GM23338 (cell line): ENCODE measurements around the gene PARL. TPM values are rescaled to one million over a fixed set of nuclear protein-coding genes. Genes with fewer than 3 reads are reported as not detected.
A peak's percentile ranks its signal among the peaks of the same experiment; 100 is the strongest.

Experiments
- ATAC-seq: fragments of 200-7000 bp; cut with Tn5 transposase; 3 replicates; pipeline ENCODE4 v1.9.1; 2020
- DNase-seq: peaks from one replicate; pipeline ENCODE4 v3.0.0-alpha.2; 2015; ENCODE audit warnings: low spot score
- H2AFZ ChIP-seq: fragments of 200-600 bp; sonication (generic); 2 replicates; pipeline ENCODE4 v1.8.0; 2016; ENCODE audit warnings: antibody characterized with exemption, mild to moderate bottlenecking, moderate library complexity
- H3F3A ChIP-seq: fragments of 200-600 bp; sonication (generic); replicated peaks from 2 replicates; pipeline ENCODE4 v1.8.0; 2017; ENCODE audit warnings: antibody characterized with exemption, mixed run types, low read depth
- H3K27ac ChIP-seq: fragments of 200-600 bp; sonication (generic); 2 replicates; pipeline ENCODE4 v1.6.1; 2016; ENCODE audit warnings: low read depth
- H3K27me3 ChIP-seq: fragments of 200-600 bp; sonication (generic); 2 replicates; pipeline ENCODE4 v1.8.0; 2016; ENCODE audit warnings: mild to moderate bottlenecking, mixed run types, moderate library complexity; ENCODE audit not compliant: insufficient read depth
- H3K36me3 ChIP-seq: fragments of 200-600 bp; sonication (generic); 2 replicates; pipeline ENCODE4 v1.8.0; 2016; ENCODE audit warnings: mild to moderate bottlenecking; ENCODE audit not compliant: insufficient read depth
- H3K4me1 ChIP-seq: fragments of 200-600 bp; sonication (generic); 2 replicates; pipeline ENCODE4 v1.8.0; 2016; ENCODE audit warnings: mild to moderate bottlenecking, moderate library complexity; ENCODE audit not compliant: insufficient read depth
- H3K4me2 ChIP-seq: fragments of 200-600 bp; sonication (generic); 2 replicates; pipeline ENCODE4 v1.7.1; 2017; ENCODE audit warnings: mixed run types
- H3K4me3 ChIP-seq: fragments of 200-600 bp; sonication (generic); 2 replicates; pipeline ENCODE4 v1.6.1; 2016; ENCODE audit warnings: mixed run types
- H3K79me2 ChIP-seq: fragments of 200-600 bp; sonication (generic); replicated peaks from 2 replicates; pipeline ENCODE4 v1.8.0; 2017; ENCODE audit warnings: mild to moderate bottlenecking; ENCODE audit not compliant: insufficient read depth
- H3K9me2 ChIP-seq: fragments of 200-600 bp; sonication (generic); 2 replicates; pipeline ENCODE4 v1.8.0; 2017; ENCODE audit not compliant: insufficient read depth
- H4K20me1 ChIP-seq: fragments of 200-600 bp; sonication (generic); replicated peaks from 2 replicates; pipeline ENCODE4 v1.8.0; 2017; ENCODE audit warnings: mild to moderate bottlenecking; ENCODE audit not compliant: insufficient read depth
- H3K27ac Mint-ChIP-seq: 2 replicates; pipeline ENCODE4 v1.8.0; 2020; ENCODE audit warnings: inconsistent platforms, mild to moderate bottlenecking, moderate library complexity, mixed read lengths
- H3K27me3 Mint-ChIP-seq: 3 replicates; pipeline ENCODE4 v1.8.0; 2022; ENCODE audit warnings: low read depth, mild to moderate bottlenecking, moderate library complexity, mixed read lengths, inconsistent platforms; ENCODE audit not compliant: insufficient read depth, poor library complexity
- H3K36me3 Mint-ChIP-seq: 3 replicates; pipeline ENCODE4 v1.8.0; 2021; ENCODE audit warnings: low read depth, mild to moderate bottlenecking, inconsistent platforms, moderate library complexity, mixed read lengths
- H3K4me1 Mint-ChIP-seq: 3 replicates; pipeline ENCODE4 v1.8.0; 2020; ENCODE audit warnings: mild to moderate bottlenecking, inconsistent platforms, mixed read lengths
- H3K4me3 Mint-ChIP-seq: 3 replicates; pipeline ENCODE4 v1.8.0; 2021; ENCODE audit warnings: moderate library complexity, mild to moderate bottlenecking, inconsistent platforms, mixed read lengths
- H3K9me3 Mint-ChIP-seq: 3 replicates; pipeline ENCODE4 v1.8.0; 2020; ENCODE audit warnings: moderate library complexity, mild to moderate bottlenecking, inconsistent platforms, mixed read lengths
- CREB1 ChIP-seq: fragments of 250-450 bp; sonication (Bioruptor Pico); IDR thresholded peaks from 2 replicates; pipeline ENCODE4 v1.5.0; 2020; ENCODE audit warnings: low read depth, mild to moderate bottlenecking, moderate library complexity
- ETS1 ChIP-seq: IDR thresholded peaks from 2 replicates; pipeline ENCODE4 v1.6.1; 2016; ENCODE audit warnings: antibody characterized with exemption
- EZH2 ChIP-seq: fragments of 200-600 bp; sonication (generic); IDR thresholded peaks from one replicate; pipeline ENCODE4 v1.8.0; 2017; ENCODE audit warnings: antibody characterized with exemption, mild to moderate bottlenecking, low read depth; ENCODE audit not compliant: unreplicated experiment
- EZH2phosphoT487 ChIP-seq: fragments of 200-600 bp; sonication (generic); IDR thresholded peaks from one replicate; pipeline ENCODE4 v1.8.1; 2018; ENCODE audit warnings: antibody characterized with exemption; ENCODE audit not compliant: unreplicated experiment
- NANOG ChIP-seq: IDR thresholded peaks from 2 replicates; pipeline ENCODE4 v1.6.1; 2016; ENCODE audit warnings: antibody characterized with exemption, borderline replicate concordance
- POLR2AphosphoS5 ChIP-seq: IDR thresholded peaks from 2 replicates; pipeline ENCODE4 v1.6.1; 2016; ENCODE audit warnings: antibody characterized with exemption, low read depth
- STAT1 ChIP-seq: IDR thresholded peaks from one replicate; pipeline ENCODE4 v1.6.1; 2016; ENCODE audit warnings: antibody characterized with exemption; ENCODE audit not compliant: unreplicated experiment
- ZNF114 ChIP-seq: fragments of 250-450 bp; sonication (Bioruptor Pico); IDR thresholded peaks from 2 replicates; pipeline ENCODE4 v1.5.0; 2020; ENCODE audit warnings: mild to moderate bottlenecking, moderate library complexity
- ZNF331 ChIP-seq: fragments of 250-450 bp; sonication (Bioruptor Pico); IDR thresholded peaks from 2 replicates; pipeline ENCODE4 v1.5.0; 2020; ENCODE audit warnings: low read depth, mild to moderate bottlenecking, moderate library complexity
- polyA plus RNA-seq: library from polyadenylated mRNA; unstranded; fragments of >200 nt; fragmentation: Nextera tagmentation; extraction: Ambion mirVana; gene quantifications from 2 replicates; pipeline ENCODE4 v1.2.1, GENCODE V29; 2016
- total RNA-seq: library from RNA; depleted of rRNA; stranded (reverse); fragments of >200 nt; shearing (Covaris generic); gene quantifications from 2 replicates; pipeline ENCODE4 v1.2.3, GENCODE V29; 2014
- TF ChIP-seq, protein P1 (sequence below): IDR thresholded peaks from one replicate; pipeline ENCODE4 v1.6.1; 2018; ENCODE audit warnings: antibody characterized with exemption; ENCODE audit not compliant: unreplicated experiment
- TF ChIP-seq, protein P2 (sequence below), 2 experiments: fragments of 200-600 bp in 1 of 2; sonication (generic) in 1 of 2; conservative IDR thresholded peaks; 2 replicates each; pipeline versions ENCODE4 v1.5.1 to v1.6.1; 2016 to 2017; ENCODE audit warnings: antibody characterized with exemption in 2 of 2, low read depth in 2 of 2, mild to moderate bottlenecking in 2 of 2, moderate library complexity in 1 of 2

PARL gene
- total and polyA plus RNA-seq, 2 experiments from 2014 or later = 67.5 to 78.7 TPM

- Histone ChIP-seq H2AFZ (no peak overlapping the region), H4K20me1 (peaks cover 5% of the 10 kb centered on the region; the same call in 1 of the 2 replicates), H3K4me1 (no peaks in the 10 kb centered on the region), H3K27ac (no peak overlapping the region), H3K27me3 (no peaks in the 10 kb centered on the region), H3K79me2 (no peaks in the 10 kb centered on the region), H3K9me2 (no peaks in the 10 kb centered on the region), H3K4me2 (no peak overlapping the region), H3F3A (no peaks in the 10 kb centered on the region), H3K36me3 (0 out of 2 replicates have a peak, but pooled peaks cover 4% of the 10 kb centered on the region), H3K4me3 (no peak overlapping the region)
- Mint-ChIP-seq H3K4me3 (no peak overlapping the region), H3K36me3 (peaks cover 9% of the 10 kb centered on the region; the same call in 2 of the 3 replicates), H3K4me1 (peaks cover 5% of the 10 kb centered on the region; the same call in 2 of the 3 replicates), H3K9me3 (no peaks in the 10 kb centered on the region), H3K27me3 (peaks cover 8% of the 10 kb centered on the region), H3K27ac (no peak overlapping the region)
- DNase-seq = no peak
- TF ChIP-seq ETS1 (no peak), POLR2AphosphoS5 (no peak), EZH2phosphoT487 (no peak), NANOG (no peak), CREB1 (no peak), STAT1 (no peak), ZNF114 (CRISPR knock-in tag) (no peak), ZNF331 (CRISPR knock-in tag) (no peak)
- TF ChIP-seq, protein P1, sequence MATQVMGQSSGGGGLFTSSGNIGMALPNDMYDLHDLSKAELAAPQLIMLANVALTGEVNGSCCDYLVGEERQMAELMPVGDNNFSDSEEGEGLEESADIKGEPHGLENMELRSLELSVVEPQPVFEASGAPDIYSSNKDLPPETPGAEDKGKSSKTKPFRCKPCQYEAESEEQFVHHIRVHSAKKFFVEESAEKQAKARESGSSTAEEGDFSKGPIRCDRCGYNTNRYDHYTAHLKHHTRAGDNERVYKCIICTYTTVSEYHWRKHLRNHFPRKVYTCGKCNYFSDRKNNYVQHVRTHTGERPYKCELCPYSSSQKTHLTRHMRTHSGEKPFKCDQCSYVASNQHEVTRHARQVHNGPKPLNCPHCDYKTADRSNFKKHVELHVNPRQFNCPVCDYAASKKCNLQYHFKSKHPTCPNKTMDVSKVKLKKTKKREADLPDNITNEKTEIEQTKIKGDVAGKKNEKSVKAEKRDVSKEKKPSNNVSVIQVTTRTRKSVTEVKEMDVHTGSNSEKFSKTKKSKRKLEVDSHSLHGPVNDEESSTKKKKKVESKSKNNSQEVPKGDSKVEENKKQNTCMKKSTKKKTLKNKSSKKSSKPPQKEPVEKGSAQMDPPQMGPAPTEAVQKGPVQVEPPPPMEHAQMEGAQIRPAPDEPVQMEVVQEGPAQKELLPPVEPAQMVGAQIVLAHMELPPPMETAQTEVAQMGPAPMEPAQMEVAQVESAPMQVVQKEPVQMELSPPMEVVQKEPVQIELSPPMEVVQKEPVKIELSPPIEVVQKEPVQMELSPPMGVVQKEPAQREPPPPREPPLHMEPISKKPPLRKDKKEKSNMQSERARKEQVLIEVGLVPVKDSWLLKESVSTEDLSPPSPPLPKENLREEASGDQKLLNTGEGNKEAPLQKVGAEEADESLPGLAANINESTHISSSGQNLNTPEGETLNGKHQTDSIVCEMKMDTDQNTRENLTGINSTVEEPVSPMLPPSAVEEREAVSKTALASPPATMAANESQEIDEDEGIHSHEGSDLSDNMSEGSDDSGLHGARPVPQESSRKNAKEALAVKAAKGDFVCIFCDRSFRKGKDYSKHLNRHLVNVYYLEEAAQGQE = no peak
- TF ChIP-seq, protein P2, sequence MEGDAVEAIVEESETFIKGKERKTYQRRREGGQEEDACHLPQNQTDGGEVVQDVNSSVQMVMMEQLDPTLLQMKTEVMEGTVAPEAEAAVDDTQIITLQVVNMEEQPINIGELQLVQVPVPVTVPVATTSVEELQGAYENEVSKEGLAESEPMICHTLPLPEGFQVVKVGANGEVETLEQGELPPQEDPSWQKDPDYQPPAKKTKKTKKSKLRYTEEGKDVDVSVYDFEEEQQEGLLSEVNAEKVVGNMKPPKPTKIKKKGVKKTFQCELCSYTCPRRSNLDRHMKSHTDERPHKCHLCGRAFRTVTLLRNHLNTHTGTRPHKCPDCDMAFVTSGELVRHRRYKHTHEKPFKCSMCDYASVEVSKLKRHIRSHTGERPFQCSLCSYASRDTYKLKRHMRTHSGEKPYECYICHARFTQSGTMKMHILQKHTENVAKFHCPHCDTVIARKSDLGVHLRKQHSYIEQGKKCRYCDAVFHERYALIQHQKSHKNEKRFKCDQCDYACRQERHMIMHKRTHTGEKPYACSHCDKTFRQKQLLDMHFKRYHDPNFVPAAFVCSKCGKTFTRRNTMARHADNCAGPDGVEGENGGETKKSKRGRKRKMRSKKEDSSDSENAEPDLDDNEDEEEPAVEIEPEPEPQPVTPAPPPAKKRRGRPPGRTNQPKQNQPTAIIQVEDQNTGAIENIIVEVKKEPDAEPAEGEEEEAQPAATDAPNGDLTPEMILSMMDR (conservative IDR thresholded peaks at IDR 0.05; ENCODE audit: low read depth in 2 of 2) = no peak
- no peak for ATAC-seq
Observed at GRCh38 chr3:183917776-183918175, 33.1 kb upstream of the PARL start.

DNA sequence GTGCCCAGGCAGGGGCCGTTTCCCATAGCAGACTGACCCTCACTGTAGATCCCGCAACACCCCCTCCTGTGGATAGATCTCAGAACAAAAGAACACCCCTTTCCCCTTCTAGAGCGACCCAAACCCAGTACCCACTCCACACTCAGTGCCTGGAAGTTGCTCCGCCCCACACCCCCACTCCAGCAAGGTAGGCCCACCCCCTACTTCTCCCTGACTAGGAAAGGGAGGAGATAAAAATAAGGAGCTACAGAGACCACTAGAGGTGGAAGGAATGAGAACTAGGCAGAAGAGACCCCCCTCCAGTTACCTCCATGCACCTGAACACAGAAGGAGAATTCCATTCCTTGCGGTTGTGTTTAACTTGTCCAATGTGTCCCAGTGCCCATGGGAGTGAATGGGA, 30.2 kb upstream of the PARL start:
- Mint-ChIP-seq H3K9me3 (no peaks in the 10 kb centered on the region; the same call in 2 of the 3 replicates), H3K4me1 (peaks cover 5% of the 10 kb centered on the region), H3K27me3 (peaks cover 10% of the 10 kb centered on the region), H3K36me3 (peaks cover 4% of the 10 kb centered on the region; the same call in 2 of the 3 replicates), H3K27ac (no peak overlapping the region), H3K4me3 (no peak overlapping the region)
- Histone ChIP-seq H3K27ac (no peak overlapping the region), H3K4me3 (no peak overlapping the region), H3K79me2 (no peaks in the 10 kb centered on the region), H3K36me3 (no peaks in the 10 kb centered on the region), H3K9me2 (no peaks in the 10 kb centered on the region), H3K27me3 (no peaks in the 10 kb centered on the region), H4K20me1 (no peaks in the 10 kb centered on the region), H3K4me1 (no peaks in the 10 kb centered on the region), H2AFZ (peak overlapping the region; percentile 52; the same call in 1 of the 2 replicates), H3F3A (no peaks in the 10 kb centered on the region), H3K4me2 (no peak overlapping the region)
- no peak for DNase-seq
- peak; percentile 57 for ATAC-seq
- TF ChIP-seq EZH2 (no peak), CREB1 (no peak), POLR2AphosphoS5 (no peak), STAT1 (no peak), ZNF114 (CRISPR knock-in tag) (no peak), ETS1 (no peak)
- TF ChIP-seq, protein P2 (conservative IDR thresholded peaks at IDR 0.05; ENCODE audit: low read depth in 2 of 2) = no peak
